Stimulated activated CD8-positive, alpha-beta memory T cell treated with anti-CD3 and anti-CD28 coated beads, Interleukin-7, amount 100 ng/mL, for 1 hour (primary cell): ENCODE data around the gene LY9.
"Not testable (repeated sequence)": the region's sequence is repeated elsewhere in the genome, so short reads cannot be mapped to it uniquely, and the experiment has no call there.

Experiments
- DNase-seq, 2 donors: peaks; one replicate each; pipeline ENCODE4 v3.0.0-alpha.2; 2020; ENCODE audit warnings: low read depth in 2 of 2

Gene LY9

DNA sequence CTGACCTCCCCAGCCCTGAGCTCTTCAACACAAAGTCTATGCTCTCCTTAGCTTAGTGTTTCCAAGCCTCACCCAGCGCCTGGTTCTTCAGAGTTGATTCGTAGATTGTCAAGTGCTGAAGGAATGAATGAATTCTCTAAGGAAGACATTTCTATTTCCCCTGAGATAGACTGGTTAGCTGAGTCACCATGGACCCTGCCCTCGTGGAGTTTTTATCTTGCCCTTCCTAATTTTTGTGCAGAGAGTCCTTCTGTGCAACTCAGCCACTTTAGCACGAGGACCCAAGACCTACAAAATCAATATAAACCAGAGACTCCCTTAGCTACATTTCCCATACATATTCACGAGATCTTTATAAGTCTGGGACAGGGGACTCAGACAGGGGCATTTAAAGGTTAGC lies 69.4 kb downstream of the LY9 start:
- no peak for DNase-seq

GRCh38 chr1:160866001-160866694 lies 70.2 kb downstream of the LY9 start:
- DNase-seq = no peak

DNA sequence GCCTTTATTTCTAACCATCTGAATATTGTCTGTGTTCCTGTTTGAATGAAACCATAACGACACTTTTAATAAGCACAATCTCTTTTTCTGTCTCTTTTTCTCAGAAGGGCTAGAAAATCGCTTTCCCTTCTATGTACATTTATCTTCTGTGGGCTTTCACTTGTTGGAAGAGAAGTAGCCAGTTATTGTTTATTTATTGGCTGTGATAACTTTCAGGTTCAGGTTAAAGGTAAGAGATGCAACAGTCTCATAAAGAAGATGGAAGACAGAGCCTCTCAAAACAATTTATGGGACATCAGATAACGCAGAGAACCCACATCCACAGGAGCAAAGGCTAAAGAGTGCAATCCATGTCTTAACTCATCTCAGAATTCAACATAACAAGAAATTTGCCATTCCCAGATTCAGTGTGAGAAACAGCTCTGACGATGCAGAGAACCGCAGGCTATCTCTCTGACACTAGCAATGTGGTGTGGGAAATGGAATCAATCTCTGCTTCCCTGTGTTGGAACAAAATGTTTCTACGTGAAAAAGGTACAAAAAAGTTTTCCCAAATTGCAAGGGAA lies 70.8 kb downstream of the LY9 start:
- DNase-seq = no peak

DNA sequence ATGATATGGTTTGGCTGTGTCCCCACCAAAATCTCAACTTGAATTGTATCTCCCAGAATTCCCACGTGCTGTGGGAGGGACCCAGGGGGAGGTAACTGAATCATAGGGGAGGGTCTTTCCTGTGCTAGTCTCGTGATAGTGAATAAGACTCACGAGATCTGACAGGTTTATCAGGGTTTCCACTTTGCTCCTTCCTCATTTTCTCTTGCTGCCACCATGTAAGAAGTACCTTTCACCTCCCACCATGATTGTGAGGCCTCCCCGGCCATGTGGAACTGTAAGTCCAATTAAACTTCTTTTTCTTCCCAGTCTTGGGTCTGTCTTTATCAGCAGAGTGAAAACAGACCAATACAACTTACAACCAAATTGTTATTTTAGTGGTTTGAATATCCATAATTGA lies 71.7 kb downstream of the LY9 start:
- not testable (repeated sequence) for DNase-seq

GRCh38 chr1:160868141-160868540 lies 72.2 kb downstream of the LY9 start:
- no peak for DNase-seq

- DNase-seq = no peak
These were observed 79.0 kb downstream of the LY9 start for GRCh38 chr1:160874935-160875334.

- DNase-seq = not testable (repeated sequence)
These were observed 79.6 kb downstream of the LY9 start for GRCh38 chr1:160875591-160875990.

GRCh38 chr1:160876311-160876710 lies 80.3 kb downstream of the LY9 start:
- no peak for DNase-seq

DNA sequence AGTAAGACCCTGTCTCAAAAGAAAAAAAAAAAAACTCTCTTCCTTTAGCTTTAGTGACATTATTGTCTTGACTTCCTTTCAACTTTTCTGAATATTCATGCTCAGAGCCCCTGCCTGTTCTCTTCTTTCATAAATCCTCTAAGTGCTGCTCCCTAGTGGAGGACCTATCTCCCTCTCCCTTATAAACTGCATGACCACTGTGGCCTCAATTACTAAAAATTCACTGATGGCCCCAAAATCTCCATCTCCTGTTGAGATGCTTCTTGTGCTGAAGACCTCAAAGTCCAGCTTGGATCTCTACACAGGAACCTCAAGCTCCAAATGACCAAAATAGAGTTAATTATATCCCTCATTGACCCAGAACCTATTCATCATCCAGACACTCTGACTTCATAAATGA lies 81.2 kb downstream of the LY9 start:
- DNase-seq = no peak
